Measurements from ENCODE around the gene GGT7.

GGT7 gene

GRCh38 chr20:34797012-34797995 is 75.4 kb downstream of the GGT7 start:
- Histone ChIP-seq H3K27me3 (ENCODE audit: insufficient read depth, poor library complexity, severe bottlenecking) (no peaks in the 10 kb centered on the region), H3K4me3 (ENCODE audit: severe bottlenecking) (no peak overlapping the region), H3K4me1 (ENCODE audit: insufficient read depth, poor library complexity, severe bottlenecking) (no peaks in the 10 kb centered on the region), H3K36me3 (ENCODE audit: low read depth) (peaks cover 24% of the 10 kb centered on the region), H3K9me3 (ENCODE audit: severe bottlenecking) (no peaks in the 10 kb centered on the region), H3K27ac (ENCODE audit: poor library complexity, severe bottlenecking) (no peak overlapping the region)
- DNase-seq (ENCODE audit: low spot score) = no peak
- no peak for TF ChIP-seq CTCF (IDR thresholded peaks at IDR 0.05; ENCODE audit: poor library complexity, severe bottlenecking)
- ATAC-seq (ENCODE audit: low read depth) = no peak

Data from RWPE2 (cell line).